Measurements from ENCODE around the gene OR10C1. TPM values are rescaled to one million over a fixed set of nuclear protein-coding genes. Genes with fewer than 3 reads are reported as not detected.

Gene OR10C1
- total RNA-seq, 1 experiment from 2014 or later, result not detected

DNA sequence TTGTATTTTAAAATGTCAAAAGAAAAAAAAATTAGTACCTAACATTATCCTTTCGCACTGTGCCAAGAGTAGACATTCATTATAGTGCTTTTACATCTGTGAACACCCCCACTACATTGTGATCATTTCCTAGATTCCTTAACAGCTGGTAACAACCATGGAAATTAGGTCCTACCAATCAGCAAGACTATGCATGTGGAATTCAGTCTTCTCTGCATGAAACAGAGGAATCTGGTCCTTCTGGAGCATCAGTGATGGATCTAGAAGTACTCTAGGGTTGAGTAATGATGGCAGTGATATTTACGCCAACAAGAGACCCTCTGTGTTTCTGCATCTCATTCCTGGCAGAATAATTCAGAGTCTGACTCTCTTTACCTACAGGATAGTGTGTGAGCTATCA, 14.9 kb upstream of the OR10C1 start:
- Mint-ChIP-seq H3K27me3 (ENCODE audit: low read depth) (no peaks in the 10 kb centered on the region), H3K4me3 (no peak overlapping the region), H3K36me3 (ENCODE audit: insufficient read depth in 1 of 3, low read depth in 3 of 3) (no peaks in the 10 kb centered on the region), H3K4me1 (peaks cover 12 to 13% of the 10 kb centered on the region in 2 experiments), H3K27ac (no peak overlapping the region), H3K9me3 (no peaks in the 10 kb centered on the region; a peak in 2 of 5 replicates)
- Histone ChIP-seq H3K14ac (ENCODE audit: insufficient read depth, low read length) (no peak overlapping the region), H3K23me2 (ENCODE audit: insufficient read length, low read depth, low read length, poor library complexity, severe bottlenecking) (no peaks in the 10 kb centered on the region), H3K4ac (ENCODE audit: low read depth, low read length) (no peak overlapping the region), H3K27ac (ENCODE audit: insufficient read length, low read depth, low read length) (no peak overlapping the region), H3K4me1 (ENCODE audit: insufficient read depth, low read length) (peaks cover 3% of the 10 kb centered on the region; the same call in 1 of the 2 replicates), H3K9ac (ENCODE audit: extremely low read depth, insufficient read length, low read length) (no peak overlapping the region), H3K9me3 (ENCODE audit: control insufficient read depth, low read depth, low read length) (no peaks in the 10 kb centered on the region), H2BK5ac (ENCODE audit: insufficient read length, low read length) (no peak overlapping the region), H3K79me1 (ENCODE audit: insufficient read depth, low read depth, low read length, poor library complexity, severe bottlenecking) (no peaks in the 10 kb centered on the region), H4K91ac (ENCODE audit: insufficient read length, low read depth, low read length) (no peak overlapping the region), H2AK5ac (ENCODE audit: insufficient read length, low read length) (no peak overlapping the region), H4K5ac (ENCODE audit: insufficient read length, low read depth, low read length) (no peak overlapping the region), H2AFZ (ENCODE audit: low read length) (no peak overlapping the region), H3T11ph (ENCODE audit: low read length) (no peak overlapping the region), H3K56ac (ENCODE audit: insufficient read length, low read depth, low read length) (no peak overlapping the region), H4K20me1 (ENCODE audit: control insufficient read depth, insufficient read depth, insufficient read length) (no peaks in the 10 kb centered on the region), H2BK12ac (ENCODE audit: insufficient read length, low read depth, low read length) (no peak overlapping the region), H2BK20ac (ENCODE audit: low read depth, low read length, poor library complexity, severe bottlenecking) (no peak overlapping the region), H2BK15ac (ENCODE audit: low read depth, low read length) (no peak overlapping the region), H4K8ac (replicated peaks; ENCODE audit: insufficient read length, low read depth, low read length) (no peak overlapping the region), H3K18ac (ENCODE audit: insufficient read length, low read depth, low read length) (no peak overlapping the region), H2BK120ac (ENCODE audit: low read depth, low read length, poor library complexity, severe bottlenecking) (no peak overlapping the region), H3K79me2 (ENCODE audit: insufficient read depth, low read length) (no peaks in the 10 kb centered on the region), H3K4me2 (ENCODE audit: insufficient read depth, insufficient read length, low read length) (no peak overlapping the region), H3K27me3 (ENCODE audit: insufficient read depth, low read length) (no peaks in the 10 kb centered on the region), H3K23ac (ENCODE audit: insufficient read length, low read depth, low read length) (no peak overlapping the region)
- WGBS (ENCODE audit: extremely low coverage, insufficient read length, low lambda C conversion rate), result no CpG with 5 or more reads among the region's 2 CpGs
- DNase-seq, result no peak
- TF ChIP-seq, protein P1, sequence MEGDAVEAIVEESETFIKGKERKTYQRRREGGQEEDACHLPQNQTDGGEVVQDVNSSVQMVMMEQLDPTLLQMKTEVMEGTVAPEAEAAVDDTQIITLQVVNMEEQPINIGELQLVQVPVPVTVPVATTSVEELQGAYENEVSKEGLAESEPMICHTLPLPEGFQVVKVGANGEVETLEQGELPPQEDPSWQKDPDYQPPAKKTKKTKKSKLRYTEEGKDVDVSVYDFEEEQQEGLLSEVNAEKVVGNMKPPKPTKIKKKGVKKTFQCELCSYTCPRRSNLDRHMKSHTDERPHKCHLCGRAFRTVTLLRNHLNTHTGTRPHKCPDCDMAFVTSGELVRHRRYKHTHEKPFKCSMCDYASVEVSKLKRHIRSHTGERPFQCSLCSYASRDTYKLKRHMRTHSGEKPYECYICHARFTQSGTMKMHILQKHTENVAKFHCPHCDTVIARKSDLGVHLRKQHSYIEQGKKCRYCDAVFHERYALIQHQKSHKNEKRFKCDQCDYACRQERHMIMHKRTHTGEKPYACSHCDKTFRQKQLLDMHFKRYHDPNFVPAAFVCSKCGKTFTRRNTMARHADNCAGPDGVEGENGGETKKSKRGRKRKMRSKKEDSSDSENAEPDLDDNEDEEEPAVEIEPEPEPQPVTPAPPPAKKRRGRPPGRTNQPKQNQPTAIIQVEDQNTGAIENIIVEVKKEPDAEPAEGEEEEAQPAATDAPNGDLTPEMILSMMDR (conservative IDR thresholded peaks at IDR 0.05), result no peak
